ENCODE data around the gene IKZF2.

Gene IKZF2

DNA sequence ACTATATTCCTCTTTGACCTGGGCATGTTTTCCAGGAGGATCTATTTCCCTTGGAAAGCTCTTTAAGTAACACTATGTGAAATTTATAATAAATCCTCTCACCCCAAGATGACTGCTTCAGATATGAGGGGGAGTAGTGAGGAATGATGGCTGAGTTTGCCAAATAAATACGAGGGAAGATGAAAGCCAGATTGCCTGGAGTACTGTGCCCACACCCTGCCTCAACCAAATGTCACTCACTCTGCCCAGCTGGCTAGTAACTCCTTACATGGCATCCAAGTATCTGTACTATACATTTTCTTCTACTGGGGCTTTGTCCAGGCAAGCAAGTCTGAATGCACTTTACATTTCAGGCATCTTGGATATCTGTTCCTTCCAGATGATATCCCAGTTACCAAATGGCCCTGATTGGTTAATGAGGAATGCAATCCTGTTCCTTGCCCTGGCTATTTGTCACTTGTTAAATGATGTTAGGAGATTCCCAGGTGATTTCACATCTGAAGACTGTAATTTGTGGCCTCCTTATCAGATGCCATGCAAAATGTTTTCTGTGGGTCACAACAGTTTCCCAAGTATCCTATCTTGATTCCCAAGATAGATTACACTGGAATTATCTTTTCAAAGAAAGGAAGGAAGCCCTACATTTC, 191.8 kb downstream of the IKZF2 start:
- no peak for DNase-seq (ENCODE audit: low read depth, low spot score)

DNA sequence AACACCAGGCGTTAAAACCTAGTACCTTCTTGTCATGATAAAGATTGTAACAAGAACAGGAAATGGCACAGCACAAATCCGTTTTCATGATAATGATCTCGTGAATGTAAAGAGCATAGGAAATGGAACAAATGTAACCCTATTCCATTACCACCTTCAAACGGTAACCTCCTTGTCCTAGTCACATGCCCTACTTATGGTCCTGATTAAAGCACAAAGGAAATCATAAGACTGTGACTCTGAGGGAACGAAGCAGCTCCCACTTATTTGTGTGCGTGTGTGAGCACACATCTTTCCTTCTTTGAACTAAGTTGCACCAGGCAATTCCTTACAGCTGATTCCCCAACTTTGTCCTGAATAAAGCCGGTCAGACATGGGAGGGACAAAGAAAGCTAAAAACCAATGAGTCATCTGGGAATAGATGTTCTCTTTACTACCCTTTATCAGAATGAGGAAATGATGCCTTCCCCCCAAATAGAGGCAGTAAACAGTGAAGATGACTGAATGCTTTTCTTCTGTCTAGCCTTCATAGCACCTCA, 192.6 kb downstream of the IKZF2 start:
- DNase-seq (ENCODE audit: low read depth, low spot score) = no peak

DNA sequence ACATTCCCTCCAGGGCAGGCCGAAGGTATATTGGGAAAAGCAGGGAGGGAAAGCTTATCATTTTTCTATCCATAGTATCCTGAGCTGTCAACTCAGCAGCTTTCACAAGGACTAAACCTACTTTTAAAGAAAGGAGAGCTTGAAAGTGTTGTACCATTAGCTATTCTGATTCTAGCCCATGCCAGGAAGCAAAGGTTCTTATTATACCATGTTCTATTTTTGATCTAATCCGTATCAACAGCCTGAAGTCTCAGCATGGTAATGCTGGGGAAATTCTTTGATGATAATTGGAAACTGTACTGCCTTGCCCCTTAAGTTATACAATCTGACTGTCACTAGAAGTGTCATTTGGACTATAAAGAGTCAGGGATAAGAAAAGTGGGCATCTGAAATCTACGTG, 193.3 kb downstream of the IKZF2 start:
- DNase-seq (ENCODE audit: low read depth, low spot score) = no peak

DNA sequence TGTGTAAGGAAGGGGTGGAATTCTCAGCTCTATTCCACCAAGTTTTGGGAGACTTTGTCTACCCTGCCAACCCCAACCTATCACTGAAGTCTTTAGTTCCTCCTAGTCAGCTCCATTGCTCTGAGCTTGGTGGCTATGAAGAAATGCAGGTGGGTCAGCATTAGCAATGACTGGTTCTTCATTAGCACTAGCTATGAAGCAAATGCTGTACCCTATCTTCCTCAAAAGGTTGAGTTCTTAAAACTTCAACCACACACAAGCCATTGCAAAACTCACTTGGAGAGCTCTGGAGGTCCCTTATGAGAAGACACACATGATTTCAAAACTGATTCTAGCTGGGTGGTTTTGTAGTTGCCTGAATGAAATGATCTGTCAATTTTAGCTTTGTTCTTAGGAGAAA, 193.8 kb downstream of the IKZF2 start:
- no peak for DNase-seq (ENCODE audit: low read depth, low spot score)

GRCh38 chr2:212956665-212957607, 194.5 kb downstream of the IKZF2 start:
- DNase-seq (ENCODE audit: low read depth, low spot score) = no peak

DNA sequence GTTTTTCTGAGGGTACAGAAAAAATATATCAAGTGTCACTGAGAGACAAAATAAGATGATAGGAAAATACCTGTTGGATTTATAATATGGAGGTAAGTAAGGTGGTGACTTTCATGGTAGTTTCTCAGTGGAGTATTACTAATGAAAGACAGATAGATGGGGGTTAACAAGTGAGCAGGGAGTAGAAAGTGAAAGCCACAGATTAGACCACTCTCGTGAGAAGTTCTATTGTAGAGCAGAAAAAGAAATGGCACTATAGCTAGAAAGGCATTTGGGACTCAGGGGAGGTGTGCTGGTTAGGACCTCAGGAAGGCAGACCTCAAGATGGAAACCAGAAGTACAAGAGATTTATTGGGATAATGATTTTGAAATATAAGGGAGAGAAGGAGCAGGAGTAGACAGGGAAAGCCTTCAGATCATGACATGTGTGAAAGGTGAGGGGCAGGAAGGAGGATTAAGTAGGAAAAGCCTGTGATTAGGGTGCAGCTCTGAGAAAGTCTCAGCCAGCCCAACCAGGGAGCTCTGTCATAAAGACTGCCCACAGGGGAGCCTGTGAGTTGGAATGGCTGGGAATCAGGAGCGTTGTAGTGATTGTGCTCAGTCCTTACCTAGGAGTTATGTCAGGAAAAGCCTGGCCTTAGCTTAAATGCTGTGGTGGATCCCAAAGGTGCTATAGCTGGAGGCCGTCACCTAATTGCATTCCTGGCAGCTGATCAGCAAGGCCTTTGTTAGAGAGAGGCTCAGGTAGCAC, 198.1 kb downstream of the IKZF2 start:
- no peak for DNase-seq (ENCODE audit: low read depth, low spot score)

- DNase-seq (ENCODE audit: low read depth, low spot score) = no peak
Measured at GRCh38 chr2:212949786-212950185, 201.6 kb downstream of the IKZF2 start.

All from smooth muscle cell of the brain vasculature (primary cell).